ENCODE data around the gene SORBS2.

Gene SORBS2

DNA sequence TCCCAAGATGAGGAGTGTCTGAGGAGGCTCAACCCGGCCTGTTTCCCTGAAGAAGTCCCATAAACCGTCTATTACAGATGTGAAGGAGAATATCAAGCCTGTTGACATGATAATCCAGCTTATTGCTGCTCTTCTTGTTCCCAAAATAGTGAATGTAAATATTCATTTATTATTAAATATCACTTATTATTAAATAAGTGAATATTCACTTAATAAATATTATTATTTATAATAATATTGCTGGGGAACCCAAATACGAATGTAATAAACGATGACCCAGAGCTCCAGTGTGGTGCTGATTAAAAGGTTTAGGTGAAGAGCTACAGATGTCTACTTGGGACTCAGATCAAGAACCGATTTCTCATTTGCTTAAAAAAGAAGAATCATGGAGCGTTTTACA is 23.8 kb upstream of the SORBS2 start:
- in situ Hi-C loops (cut with HindIII; ENCODE audit: low sequenced_read_pairs): no loop called here

- in situ Hi-C loops (cut with HindIII; ENCODE audit: low sequenced_read_pairs): no loop called here
Measured at GRCh38 chr4:185835336-185835735, 23.3 kb upstream of the SORBS2 start.

- in situ Hi-C loops (cut with HindIII; ENCODE audit: low sequenced_read_pairs): no loop called here
Measured at GRCh38 chr4:185834778-185835177, 22.8 kb upstream of the SORBS2 start.

DNA sequence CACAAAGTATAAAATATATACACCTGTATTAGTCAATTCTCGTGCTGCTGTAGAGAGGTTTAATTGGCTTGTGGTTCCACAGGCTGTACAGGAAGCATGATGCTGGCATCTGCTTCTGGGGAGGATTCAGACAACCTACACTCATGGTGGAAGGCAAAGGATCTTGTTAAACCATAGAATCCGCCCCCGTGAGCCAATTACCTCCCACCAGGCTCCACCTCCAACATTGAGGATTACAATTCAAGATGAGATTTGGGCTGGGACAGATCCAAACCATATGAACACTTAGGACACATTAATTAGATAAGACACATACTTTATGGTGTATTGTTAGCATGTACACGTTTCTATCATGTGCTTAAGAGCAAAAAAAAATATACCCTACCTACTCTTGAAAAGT is 22.1 kb upstream of the SORBS2 start:
- in situ Hi-C loops (cut with HindIII; ENCODE audit: low sequenced_read_pairs): no loop called here

GRCh38 chr4:185833055-185833598 is 21.1 kb upstream of the SORBS2 start:
- in situ Hi-C loops (cut with HindIII; ENCODE audit: low sequenced_read_pairs): no loop called here

DNA sequence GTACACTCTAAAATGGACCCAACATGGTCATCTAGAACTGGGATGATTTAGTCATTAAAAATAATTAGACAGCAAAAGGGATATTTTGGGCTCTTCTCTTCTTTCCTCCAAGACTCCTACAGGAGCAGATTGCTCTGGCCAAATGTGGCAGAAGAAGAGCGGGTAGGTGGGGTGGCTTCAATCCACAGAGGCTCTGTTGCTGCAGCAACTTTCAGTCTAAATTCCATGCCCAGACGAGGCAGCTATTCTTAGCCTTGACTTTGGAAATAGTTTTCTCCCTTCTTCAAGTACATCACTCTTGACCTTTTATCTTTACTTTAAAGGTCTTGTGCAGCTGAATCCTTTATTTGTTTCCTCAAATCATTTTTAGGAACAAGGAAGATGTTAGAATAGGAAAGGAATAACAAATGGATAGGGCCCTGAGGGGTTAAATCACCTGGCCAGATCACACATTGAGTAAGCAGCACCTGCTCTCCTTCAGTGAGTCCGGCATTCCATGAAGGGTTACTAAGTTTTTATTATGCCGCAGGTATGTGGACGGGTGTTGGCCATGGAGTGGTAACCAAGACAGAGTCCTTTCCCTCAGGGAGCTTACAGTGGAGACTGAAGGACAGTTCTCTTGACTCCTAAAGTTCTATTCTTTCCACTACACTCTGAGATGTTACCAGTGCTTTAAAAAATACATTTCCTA is 19.3 kb upstream of the SORBS2 start:
- in situ Hi-C loops (cut with HindIII; ENCODE audit: low sequenced_read_pairs): no loop called here

DNA sequence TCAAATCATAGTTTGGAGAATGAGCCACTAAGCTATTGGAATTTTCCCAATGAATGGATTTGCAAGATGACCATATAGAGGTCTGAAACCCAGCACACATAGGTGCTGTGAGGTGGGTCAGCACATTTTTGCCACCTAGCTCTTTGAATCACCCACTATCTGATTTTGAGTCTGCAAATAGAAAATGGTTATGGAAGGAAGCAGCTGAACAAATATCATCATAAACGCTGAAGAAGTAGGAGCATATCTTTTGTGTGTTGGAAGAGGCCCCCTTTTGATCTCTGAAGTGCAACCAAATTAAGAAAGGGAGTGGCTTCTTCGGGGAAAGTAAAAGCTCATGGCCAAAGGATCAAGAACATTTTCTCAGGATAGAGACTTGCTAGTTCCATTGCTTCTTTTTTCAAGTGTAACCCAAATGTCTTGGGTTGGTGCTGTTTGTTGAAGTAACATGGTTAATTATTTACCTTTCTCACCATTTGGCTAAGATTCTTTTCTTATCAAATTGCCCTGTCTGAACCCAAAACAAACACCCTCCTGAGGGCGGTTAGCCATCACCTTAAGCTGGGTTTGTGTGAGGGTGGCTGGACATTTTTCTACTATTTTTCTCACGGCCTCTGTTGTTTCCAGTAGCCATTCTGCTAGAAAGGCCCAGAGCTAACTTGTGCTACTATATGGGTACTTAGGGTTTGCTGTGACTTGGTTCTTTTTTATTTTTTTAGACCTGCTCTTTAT is 18.4 kb upstream of the SORBS2 start:
- in situ Hi-C loops (cut with HindIII; ENCODE audit: low sequenced_read_pairs): no loop called here

DNA sequence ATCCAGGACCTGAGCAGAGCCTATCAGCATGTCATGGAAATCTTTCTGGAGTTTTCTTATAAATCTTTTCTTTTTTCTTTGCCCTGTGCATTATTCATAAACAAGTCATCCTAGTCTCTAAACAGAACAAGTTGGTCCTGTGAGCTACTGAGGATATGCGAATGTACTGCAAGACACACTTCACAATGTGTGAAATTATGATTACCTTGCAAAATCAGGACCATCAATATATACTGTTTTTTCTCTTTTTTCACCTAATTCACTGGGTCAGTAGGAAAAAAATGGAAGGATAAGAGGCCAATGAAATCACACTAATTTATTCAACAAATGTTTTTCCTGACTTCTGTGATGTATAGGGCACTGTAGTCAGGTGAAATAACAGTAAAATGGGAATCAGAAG is 14.4 kb upstream of the SORBS2 start:
- in situ Hi-C loops (cut with HindIII; ENCODE audit: low sequenced_read_pairs): no loop called here

GRCh38 chr4:185825737-185826136 is 13.7 kb upstream of the SORBS2 start:
- in situ Hi-C loops (cut with HindIII; ENCODE audit: low sequenced_read_pairs): no loop called here

GRCh38 chr4:185822791-185823190 is 10.8 kb upstream of the SORBS2 start:
- in situ Hi-C loops (cut with HindIII; ENCODE audit: low sequenced_read_pairs): no loop called here

DNA sequence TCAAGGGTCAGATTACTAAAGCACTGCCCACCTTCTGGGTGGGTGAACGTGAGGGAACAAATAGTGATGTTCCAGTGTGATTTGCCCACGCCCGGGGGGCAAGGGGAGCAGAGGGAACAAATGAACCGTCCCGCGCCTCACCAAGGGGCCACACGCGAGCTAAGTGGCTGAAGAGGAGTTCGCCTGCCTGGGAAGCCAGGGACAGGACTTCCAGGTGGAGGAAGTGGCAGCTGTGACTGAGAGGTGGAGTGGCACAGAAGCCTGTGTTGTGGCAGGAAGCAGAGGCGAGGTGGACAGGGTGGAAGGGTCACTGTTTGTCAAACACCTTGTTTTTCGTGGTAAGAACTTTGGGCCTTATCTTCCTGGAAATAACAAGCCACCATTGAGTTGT is 9.0 kb upstream of the SORBS2 start:
- in situ Hi-C loops (cut with HindIII; ENCODE audit: low sequenced_read_pairs): no loop called here

- in situ Hi-C loops (cut with HindIII; ENCODE audit: low sequenced_read_pairs): no loop called here
Measured at GRCh38 chr4:185820146-185821028, 8.4 kb upstream of the SORBS2 start.

- in situ Hi-C loops (cut with HindIII; ENCODE audit: low sequenced_read_pairs): no loop called here
Measured at GRCh38 chr4:185819144-185819543, 7.2 kb upstream of the SORBS2 start.

- in situ Hi-C loops (cut with HindIII; ENCODE audit: low sequenced_read_pairs): no loop called here
Measured at GRCh38 chr4:185817403-185817818, 5.4 kb upstream of the SORBS2 start.

GRCh38 chr4:185813133-185813532 is 1.1 kb upstream of the SORBS2 start:
- in situ Hi-C loops (cut with HindIII; ENCODE audit: low sequenced_read_pairs): no loop called here

DNA sequence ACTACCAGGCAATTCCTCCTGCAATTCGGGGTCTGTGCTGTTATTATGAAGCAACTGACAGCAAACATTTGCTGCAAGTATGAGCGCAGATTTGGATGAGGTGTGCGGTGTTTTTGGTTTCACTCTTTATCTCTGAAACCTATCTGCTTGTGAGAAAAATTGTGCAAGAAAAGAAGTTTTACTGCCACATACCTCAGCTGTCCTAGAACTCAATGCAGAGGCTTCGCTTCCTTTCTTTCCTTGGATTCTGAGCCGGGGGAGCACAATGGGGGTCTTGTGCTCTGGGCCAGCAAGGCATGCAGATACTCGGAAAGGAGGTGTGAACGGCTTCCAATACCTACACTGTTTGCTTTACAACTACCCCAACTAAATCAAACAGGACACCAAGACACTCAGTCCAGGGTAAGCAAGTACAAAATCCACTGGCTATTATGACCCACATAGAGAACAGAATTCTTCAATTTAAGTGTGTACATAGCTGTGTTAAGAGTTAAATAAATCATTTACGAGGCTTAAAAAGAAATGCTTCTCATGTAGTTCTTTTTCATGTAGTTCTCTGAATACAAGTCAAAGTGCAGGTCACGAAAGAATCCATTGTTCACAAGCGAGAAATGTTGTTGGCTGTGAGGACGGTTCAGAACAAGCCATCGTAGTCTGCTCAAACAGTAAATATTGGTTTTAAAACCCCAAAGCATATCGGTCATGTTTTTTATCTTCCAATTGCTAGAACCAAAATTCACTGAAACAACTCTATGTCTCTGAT is 1.1 kb downstream of the SORBS2 start:
- in situ Hi-C loops (cut with HindIII; ENCODE audit: low sequenced_read_pairs): no loop called here

DNA sequence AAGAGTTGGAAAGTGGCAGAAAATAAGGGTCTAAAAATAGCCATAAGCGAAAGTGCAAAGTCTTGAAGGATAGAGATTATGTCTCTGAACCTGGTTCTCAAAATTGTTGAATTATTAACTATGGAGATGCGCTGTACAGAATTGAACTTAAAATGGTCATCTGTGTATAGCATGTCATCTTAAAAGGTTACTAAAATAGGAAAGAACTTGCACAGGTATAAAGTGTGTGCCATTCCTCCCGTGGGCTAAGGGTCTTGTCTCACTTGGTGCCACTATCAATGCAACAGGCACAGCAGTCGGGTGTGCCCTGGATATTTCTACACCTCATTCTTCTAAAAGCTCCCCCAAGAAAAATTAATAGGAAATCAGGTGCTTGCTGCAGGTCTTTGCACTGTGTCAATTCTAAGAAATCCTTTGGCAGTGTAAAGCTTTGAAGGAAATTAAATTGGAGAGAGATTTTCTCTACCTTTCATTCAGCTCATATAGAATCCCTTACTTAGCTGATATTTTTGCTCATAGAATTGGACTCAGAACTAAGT is 2.4 kb downstream of the SORBS2 start:
- in situ Hi-C loops (cut with HindIII; ENCODE audit: low sequenced_read_pairs): no loop called here

DNA sequence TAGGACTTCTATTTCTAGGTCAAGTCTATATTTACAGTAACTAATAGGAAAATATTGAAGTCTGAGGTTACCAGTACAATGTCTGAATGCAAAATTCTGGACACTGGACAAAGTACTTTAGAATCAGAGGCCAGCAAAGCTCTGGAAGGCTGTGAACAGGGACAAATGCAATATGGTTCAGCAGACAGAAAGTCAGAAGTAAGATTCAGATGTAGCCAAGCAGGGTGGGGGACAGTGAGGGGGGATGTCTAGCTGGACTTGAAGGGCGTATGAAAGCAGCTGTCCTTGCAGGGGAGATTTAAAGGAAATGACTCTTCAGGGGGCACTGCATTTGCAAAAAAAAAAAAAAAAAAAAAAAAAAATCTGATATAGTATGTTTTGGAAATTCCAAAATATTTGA is 2.9 kb downstream of the SORBS2 start:
- in situ Hi-C loops (cut with HindIII; ENCODE audit: low sequenced_read_pairs): no loop called here

- in situ Hi-C loops (cut with HindIII; ENCODE audit: low sequenced_read_pairs): no loop called here
Measured at GRCh38 chr4:185805979-185806378, 6.0 kb downstream of the SORBS2 start.

DNA sequence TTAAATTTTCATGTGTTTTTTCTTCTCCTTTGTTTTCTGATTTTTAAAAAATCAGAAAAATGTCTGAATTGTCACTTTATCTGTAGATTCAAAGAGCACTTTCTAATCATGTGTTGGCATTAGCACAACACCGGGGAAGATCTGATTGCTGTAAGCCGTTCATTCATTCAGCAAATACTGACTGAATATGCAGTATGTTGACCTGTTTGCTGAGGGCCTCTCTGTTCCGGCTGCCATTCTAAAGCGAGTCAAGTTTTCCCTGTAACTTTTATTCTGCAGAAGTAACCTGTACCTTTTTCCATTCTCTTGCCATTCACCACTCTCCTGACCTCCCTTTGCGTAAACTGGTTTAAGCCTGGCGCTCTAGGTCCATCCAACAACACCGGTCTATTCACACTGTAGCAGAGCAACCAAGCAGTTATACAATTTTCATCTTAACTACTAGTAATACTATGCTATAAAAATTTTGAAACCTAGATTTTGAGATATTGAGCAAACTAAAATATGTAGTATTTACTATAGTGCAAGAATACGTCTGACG is 6.7 kb downstream of the SORBS2 start:
- in situ Hi-C loops (cut with HindIII; ENCODE audit: low sequenced_read_pairs): no loop called here

Data from DLD1 (cell line).